ENCODE results near the gene SLC1A7.

GRCh38 chr1:53156783-53157182 lies 14.3 kb upstream of the SLC1A7 start:
- no peak for TF ChIP-seq GATA3 (IDR thresholded peaks at IDR 0.05; ENCODE audit: low read depth, low read length)
- no peak for TF ChIP-seq GATA2 (IDR thresholded peaks at IDR 0.05; ENCODE audit: low read depth, low read length)

Data from SH-SY5Y (cell line).